H4 (cell line): ENCODE results near the gene FCMR. TPM values are rescaled to one million over a fixed set of nuclear protein-coding genes. Genes with fewer than 3 reads are reported as not detected.
A peak's percentile ranks its signal among the peaks of the same experiment; 100 is the strongest.

Experiments used
- DNase-seq: peaks from one replicate; pipeline ENCODE4 v3.0.0-alpha.2; 2015; ENCODE audit warnings: low spot score
- total RNA-seq: library from RNA; depleted of rRNA; stranded (reverse); fragments of >200 nt; shearing (Covaris generic); gene quantifications from 2 replicates; pipeline ENCODE4 v1.2.3, GENCODE V29; 2014; rRNA removed

The FCMR gene
- total RNA-seq = 0.12 and 1.3 TPM in 2 replicates

GRCh38 chr1:206921772-206922265 is at the start of gene FCMR:
Gene FCMR, minus strand, starts transcription at chr1:206921941. Its CDS starts 87 bp downstream, at chr1:206921854.
- DNase-seq = no peak

- no peak for DNase-seq
Measured at GRCh38 chr1:206971029-206971655, 49.4 kb upstream of the FCMR start.

DNA sequence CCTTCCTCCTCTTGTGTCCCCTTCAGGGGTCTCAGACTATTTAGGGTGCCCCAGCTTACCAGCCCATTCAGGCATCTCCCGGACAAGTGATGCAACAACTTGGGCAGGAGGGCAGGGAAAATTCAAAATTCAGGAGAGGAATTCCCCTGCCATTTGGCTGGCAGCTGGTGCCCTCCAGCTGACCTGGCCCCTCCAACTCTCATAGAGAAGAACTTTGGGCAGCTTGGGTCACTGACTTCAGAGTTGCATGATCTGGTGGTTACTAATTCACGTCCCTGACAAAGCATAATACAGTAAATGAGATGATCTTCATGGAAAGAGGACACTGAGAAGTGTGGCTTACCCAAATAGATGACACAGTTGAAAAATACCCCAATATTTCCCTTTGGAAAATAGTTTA is 48.7 kb upstream of the FCMR start, which contains the start of gene FCAMR:
Gene FCAMR (minus strand): TSS at position 15 of the 400 bp plus-strand sequence. CDS start 335 bp downstream, outside the sequence.
- no peak for DNase-seq

DNA sequence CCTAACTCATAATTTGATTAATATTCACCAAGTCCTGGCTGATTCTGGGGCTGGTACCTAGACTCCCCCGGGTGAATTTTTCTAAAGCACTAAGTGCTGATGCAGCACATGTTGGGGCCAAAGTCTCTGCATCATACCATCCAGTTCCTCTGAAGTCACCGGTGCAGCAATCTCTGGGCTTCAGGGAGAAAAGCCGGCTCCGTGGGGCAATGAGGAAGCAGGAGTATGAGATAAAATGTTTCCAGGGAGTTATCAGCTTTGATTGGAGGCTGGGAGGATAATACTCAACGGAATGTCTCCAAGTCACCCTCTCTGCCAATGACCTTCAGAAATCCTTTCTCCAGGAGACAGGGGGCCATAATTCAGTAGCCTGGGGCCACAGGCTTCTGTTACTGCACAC is 47.3 kb upstream of the FCMR start:
- DNase-seq = no peak

- DNase-seq = peak; percentile 82
Measured at GRCh38 chr1:206967096-206967849, 45.5 kb upstream of the FCMR start.

- no peak for DNase-seq
Measured at GRCh38 chr1:206965781-206966180, 44.0 kb upstream of the FCMR start.

DNA sequence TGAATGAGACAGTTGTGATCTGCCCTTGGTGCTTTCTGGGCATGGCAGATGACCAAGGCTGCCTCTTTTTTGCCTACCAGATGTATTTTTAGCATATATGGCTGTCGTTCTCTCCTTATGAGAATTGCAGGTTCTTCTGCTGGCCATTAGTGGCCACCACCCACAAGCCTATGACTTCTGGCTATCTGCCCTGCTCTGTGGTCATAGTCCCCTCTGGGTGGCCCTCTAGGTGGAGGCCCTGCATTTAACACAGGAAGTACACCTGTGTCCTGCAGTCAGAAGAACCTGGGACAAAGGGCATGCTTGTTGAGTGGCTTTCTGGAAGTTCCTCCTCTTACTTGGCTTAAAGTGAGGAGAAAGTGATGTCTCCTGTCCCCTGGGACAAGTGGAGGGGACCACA is 42.0 kb upstream of the FCMR start:
- no peak for DNase-seq

DNA sequence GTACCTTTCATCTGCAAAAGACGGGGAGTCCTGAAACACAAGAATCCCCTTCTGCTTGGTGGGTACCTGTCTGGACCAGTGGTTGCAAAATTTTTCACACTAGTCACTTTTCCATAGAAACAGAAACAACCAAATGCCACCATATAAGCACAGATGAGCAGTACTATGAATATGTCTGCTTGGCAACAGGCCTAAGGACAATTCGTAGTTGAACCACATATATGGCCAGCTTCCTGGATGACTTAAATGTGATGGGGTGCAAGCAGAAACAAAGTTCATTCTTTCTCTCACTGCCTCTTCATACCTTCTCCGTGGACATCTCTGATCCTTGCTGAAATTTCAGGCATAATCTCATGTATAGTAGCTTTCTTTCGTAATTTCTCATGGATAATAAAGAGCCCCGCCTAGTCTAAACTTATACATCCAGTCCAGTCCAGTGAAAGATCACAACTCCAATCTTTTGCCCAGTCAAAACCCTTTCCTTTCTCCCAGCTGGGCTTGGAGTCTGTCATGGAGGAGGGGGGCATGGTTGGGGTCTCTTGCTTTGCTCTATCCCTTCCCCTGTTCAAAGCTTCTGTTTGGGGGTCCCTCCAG is 41.5 kb upstream of the FCMR start:
- DNase-seq = no peak

- DNase-seq = no peak
Measured at GRCh38 chr1:206962272-206962671, 40.5 kb upstream of the FCMR start.

GRCh38 chr1:206961668-206962067 is 39.9 kb upstream of the FCMR start:
- DNase-seq = no peak

DNA sequence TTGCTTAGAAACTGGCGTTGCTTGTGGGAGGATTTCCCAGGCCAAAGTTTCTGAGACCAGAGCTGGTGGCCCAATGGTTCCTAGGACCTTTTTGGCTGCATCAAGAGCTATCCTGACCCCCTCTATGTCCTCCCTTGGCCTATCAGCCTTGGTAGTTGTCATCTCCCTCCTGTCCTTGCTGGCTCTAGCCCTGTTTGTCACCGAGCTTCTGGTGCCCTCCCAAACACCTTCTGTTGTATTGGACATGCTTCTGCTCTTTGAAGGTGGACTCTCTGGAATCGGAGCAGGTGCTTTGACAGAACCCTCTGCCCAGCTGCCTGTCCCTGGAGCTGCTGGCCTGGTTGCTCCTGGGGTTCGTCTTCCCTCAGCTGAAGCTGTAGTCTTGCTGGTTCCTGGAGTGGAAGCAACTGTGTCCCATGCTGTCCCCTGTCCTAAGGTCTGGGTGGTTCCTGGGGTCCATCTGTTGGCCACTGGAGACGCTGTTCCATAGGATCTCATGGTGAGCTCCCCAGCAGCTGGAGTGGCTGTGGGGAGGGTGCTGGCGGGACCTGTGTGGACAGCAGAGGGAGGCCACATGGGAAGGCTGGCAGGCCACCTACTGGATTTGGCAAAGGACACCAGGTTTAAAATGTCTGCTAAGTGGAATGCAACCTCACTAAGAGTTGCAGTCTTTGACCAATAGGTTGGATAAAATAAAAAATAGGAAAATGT is 39.1 kb upstream of the FCMR start:
- peak; percentile 17 for DNase-seq

DNA sequence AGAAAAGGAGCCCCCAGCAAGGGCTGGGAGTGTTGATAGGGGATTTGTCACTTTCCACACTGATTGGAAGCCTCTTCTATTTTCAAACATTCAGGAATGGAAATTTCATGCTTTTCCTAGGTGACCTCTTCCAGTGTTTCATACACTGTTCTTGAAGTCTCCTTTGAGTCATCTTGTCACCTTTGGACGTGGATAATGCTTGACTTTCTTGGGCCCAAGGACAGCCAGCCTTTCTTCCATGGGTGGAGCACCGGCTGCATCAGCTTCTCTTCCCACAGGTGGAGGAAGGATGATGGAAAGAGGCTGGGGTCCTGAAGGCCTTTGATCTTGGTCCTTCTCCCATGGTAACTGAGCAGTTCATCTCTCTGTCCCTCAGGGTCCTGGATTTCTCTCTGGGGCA is 36.4 kb upstream of the FCMR start:
- DNase-seq = no peak

- DNase-seq = no peak
Measured at GRCh38 chr1:206957639-206958038, 35.9 kb upstream of the FCMR start.

DNA sequence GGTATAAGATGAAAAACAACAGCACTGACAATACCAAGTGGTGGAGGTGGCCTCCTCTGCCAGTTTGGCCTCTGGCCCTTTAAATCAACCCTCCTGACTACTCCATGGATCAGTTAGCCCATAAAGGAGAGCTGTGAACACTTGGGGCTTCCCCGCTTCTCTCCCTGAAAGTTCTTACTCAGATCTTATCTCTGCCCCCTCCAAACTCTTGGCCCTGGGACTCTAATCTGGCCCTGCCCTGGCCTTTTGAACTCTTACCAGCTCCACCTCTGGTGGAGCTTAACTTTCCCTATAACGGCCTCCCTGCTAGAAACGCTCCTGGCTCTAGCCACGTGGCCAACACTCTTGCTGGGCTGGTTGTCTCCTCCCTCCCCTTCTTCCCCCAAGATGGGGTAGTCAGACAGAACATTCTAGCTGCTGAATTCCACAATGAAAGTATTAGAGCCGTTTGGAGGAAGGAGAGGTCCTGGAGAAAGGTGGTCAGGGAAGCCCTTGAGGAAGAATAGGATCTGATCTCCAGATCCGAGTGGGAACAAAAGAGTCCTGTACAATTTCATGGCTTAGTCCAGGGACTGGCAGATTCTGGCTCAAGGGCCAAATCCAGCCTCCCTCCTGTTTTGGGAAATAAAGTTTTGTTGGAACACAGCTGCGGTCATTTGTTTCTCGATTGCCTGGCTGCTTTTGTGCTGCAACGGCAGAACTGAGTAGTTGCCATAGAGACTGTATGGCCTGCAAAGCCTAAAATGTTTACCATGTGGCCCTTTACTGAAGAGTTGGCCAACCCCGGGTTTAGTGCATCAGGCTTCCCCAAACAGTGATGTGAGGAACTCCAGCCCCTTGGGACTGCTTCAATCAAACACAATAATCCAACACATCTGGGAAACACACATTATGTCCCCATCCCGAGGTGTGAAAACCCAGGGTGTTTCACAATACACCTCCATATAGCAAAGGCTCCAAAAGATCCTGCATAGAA is 34.0 kb upstream of the FCMR start:
- no peak for DNase-seq

GRCh38 chr1:206954459-206955342 is 33.0 kb upstream of the FCMR start:
- DNase-seq = no peak

DNA sequence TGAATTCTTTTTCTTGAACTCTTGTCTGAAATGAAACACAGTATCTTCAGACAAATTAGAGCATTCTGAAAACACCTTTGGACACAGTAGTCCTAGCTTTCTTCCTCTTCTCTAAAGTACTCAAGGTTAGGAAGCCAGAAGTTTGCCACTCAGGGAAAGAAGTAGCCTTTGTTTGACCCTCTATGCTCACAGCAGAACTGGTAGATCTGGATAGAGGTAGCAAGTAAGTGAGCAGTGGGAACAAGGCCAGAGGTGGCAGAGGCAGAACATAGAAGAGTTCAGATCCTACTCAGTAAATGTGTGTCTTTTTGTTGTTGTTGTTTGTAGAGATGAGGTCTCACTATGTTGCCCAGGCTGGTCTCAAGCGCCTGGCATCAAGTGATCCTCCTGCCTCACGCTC is 31.9 kb upstream of the FCMR start:
- DNase-seq = no peak

DNA sequence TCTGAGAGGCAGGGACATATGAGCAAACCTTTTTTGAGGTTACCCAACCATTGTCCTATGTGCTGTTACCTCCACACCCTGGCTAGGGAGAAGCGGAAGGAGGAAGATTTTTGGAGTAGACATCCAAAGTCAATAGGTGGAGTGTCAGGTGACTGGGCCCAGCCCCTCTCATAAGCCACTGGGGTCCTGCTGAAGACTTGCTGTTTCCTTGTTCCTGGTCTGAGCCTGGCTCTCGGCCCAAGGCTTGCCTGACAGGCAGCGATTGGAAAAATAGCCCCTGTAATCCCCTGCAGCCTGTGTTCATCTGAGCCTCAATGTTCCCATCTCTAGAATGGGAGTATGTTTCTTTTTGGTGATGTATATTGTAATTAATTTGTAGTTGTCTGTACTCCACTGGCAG is 31.4 kb upstream of the FCMR start:
- no peak for DNase-seq

DNA sequence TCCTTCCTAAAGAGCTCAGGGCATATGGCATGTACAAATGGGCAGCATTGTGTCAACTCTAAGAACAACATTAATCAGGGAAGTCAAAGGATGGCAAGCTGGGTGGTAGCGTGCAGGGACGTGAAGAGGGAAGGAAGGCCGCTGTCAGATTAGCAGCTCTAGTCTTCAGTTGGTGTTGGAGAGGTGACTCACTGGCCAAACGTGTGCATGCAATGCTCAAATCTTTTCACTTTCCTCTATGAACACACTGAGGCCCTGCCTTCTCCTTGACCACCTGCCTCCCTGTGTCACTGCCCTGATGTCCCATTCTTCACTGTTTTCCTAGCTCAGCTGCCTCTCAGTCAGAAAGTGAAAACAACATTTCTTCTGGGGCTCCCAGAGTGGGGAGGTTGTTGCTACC is 30.4 kb upstream of the FCMR start:
- DNase-seq = no peak

DNA sequence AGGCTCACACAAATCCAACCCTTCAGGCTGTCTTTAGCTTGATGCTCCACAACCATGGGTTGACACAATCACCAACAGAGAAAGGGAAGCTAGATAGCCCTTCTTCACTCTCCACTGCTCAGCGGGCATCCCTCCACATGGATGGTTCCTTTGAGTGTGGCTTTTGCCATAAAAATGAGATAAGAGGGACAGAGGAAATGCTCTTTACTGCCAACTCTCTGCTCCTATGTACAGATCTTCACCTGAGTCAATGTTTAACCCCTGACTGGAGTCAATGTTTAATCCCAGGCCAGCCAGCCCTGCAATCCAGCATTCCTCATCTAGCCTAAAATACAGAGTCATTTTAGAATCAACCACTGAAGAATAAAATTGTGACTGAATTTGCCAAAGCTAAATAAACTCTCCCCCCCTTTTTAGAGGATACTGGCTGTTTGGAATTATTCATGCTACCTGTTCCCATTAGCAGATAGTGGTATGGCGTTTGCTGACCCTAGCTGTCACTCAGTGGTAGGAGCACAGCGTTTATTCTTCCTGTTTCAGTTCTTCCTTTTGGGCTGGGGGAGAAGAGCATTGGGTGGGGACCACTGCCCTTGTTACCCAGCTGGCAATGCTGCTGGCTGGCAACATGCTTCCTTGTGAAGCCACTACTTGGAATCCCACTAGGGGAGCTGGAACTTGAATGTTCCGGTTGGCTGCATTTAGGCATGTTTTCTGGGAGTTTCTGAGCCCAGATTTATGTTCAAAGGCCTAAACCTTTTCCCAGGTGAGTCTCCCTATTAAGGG is 29.8 kb upstream of the FCMR start:
- DNase-seq = no peak
